ENCODE results near the gene FAT1.

DNA sequence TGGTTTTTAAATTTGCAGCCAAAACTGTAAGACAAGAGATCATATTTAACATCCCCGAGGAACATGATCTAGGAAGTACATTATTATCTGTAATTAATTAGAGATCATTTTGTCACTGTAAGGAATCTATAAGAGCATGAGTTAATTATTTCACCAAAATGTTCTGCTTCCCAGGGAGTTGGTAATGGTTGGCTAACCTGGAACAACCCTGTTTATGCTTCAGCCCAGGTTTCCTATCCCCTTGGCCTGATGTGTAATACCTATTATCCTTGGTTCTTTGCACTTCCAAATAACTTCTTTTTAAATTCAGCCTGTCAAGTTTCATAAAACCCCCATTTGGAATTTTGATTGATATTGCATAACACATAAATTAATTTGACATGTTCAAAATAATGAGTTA is 161.9 kb downstream of the FAT1 start:
- TF ChIP-seq, protein P1, sequence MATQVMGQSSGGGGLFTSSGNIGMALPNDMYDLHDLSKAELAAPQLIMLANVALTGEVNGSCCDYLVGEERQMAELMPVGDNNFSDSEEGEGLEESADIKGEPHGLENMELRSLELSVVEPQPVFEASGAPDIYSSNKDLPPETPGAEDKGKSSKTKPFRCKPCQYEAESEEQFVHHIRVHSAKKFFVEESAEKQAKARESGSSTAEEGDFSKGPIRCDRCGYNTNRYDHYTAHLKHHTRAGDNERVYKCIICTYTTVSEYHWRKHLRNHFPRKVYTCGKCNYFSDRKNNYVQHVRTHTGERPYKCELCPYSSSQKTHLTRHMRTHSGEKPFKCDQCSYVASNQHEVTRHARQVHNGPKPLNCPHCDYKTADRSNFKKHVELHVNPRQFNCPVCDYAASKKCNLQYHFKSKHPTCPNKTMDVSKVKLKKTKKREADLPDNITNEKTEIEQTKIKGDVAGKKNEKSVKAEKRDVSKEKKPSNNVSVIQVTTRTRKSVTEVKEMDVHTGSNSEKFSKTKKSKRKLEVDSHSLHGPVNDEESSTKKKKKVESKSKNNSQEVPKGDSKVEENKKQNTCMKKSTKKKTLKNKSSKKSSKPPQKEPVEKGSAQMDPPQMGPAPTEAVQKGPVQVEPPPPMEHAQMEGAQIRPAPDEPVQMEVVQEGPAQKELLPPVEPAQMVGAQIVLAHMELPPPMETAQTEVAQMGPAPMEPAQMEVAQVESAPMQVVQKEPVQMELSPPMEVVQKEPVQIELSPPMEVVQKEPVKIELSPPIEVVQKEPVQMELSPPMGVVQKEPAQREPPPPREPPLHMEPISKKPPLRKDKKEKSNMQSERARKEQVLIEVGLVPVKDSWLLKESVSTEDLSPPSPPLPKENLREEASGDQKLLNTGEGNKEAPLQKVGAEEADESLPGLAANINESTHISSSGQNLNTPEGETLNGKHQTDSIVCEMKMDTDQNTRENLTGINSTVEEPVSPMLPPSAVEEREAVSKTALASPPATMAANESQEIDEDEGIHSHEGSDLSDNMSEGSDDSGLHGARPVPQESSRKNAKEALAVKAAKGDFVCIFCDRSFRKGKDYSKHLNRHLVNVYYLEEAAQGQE (IDR thresholded peaks at IDR 0.05; ENCODE audit: low read depth) = no peak
- no peak for TF ChIP-seq ZBTB7A (IDR thresholded peaks at IDR 0.05; ENCODE audit: low read depth)
- TF ChIP-seq RAD21 (IDR thresholded peaks at IDR 0.05; ENCODE audit: low read depth) = no peak
- TF ChIP-seq TCF12 (IDR thresholded peaks at IDR 0.05; ENCODE audit: low read depth) = no peak
